GM18517 (cell line): ENCODE measurements around the gene NRBF2.
"Not testable (repeated sequence)": the region's sequence is repeated elsewhere in the genome, so short reads cannot be mapped to it uniquely, and the experiment has no call there.

Experiments
- ATAC-seq: cut with Tn5 transposase; IDR thresholded peaks from one replicate; pipeline ENCODE4 v1.9.1; 2021; ENCODE audit warnings: mild to moderate bottlenecking, moderate library complexity; ENCODE audit not compliant: unreplicated experiment

NRBF2 gene

GRCh38 chr10:63133056-63133820 is at the start of gene NRBF2:
Gene NRBF2 (plus strand): TSS chr10:63133328. CDS start chr10:63133471, 143 bp downstream.
- ATAC-seq = peak; percentile 96

GRCh38 chr10:63083406-63083805 is 49.7 kb upstream of the NRBF2 start:
- ATAC-seq = not testable (repeated sequence)

GRCh38 chr10:63083904-63084689 is 49.0 kb upstream of the NRBF2 start:
- ATAC-seq = peak; percentile 90

- no peak for ATAC-seq
Measured at GRCh38 chr10:63084690-63085382, 48.3 kb upstream of the NRBF2 start.

- ATAC-seq = no peak
Measured at GRCh38 chr10:63093227-63093626, 39.9 kb upstream of the NRBF2 start.

GRCh38 chr10:63094405-63094804 is 38.7 kb upstream of the NRBF2 start:
- no peak for ATAC-seq

GRCh38 chr10:63094881-63095280 is 38.2 kb upstream of the NRBF2 start:
- no peak for ATAC-seq

GRCh38 chr10:63099734-63100133 is 33.4 kb upstream of the NRBF2 start:
- ATAC-seq = no peak

- not testable (repeated sequence) for ATAC-seq
Measured at GRCh38 chr10:63101091-63101490, 32.0 kb upstream of the NRBF2 start.

GRCh38 chr10:63102279-63102883 is 30.7 kb upstream of the NRBF2 start:
- not testable (repeated sequence) for ATAC-seq

GRCh38 chr10:63103178-63103577 is 29.9 kb upstream of the NRBF2 start:
- ATAC-seq = not testable (repeated sequence)

- ATAC-seq = no peak
Measured at GRCh38 chr10:63103971-63104409, 29.1 kb upstream of the NRBF2 start.

GRCh38 chr10:63105225-63106110 is 27.7 kb upstream of the NRBF2 start:
- no peak for ATAC-seq

GRCh38 chr10:63106111-63106755 is 26.9 kb upstream of the NRBF2 start:
- ATAC-seq = no peak

- no peak for ATAC-seq
Measured at GRCh38 chr10:63107943-63108437, 25.1 kb upstream of the NRBF2 start.

GRCh38 chr10:63110940-63111339 is 22.2 kb upstream of the NRBF2 start:
- ATAC-seq = no peak

GRCh38 chr10:63114031-63114814 is 18.9 kb upstream of the NRBF2 start:
- no peak for ATAC-seq

GRCh38 chr10:63115732-63116383 is 17.3 kb upstream of the NRBF2 start:
- ATAC-seq = no peak
